ENCODE results near the gene TEX261. TPM values are rescaled to one million over a fixed set of nuclear protein-coding genes. Genes with fewer than 3 reads are reported as not detected.

TEX261 gene
- total and polyA plus RNA-seq, 2 experiments from 2014 or later, result 5.7 to 17.5 TPM

DNA sequence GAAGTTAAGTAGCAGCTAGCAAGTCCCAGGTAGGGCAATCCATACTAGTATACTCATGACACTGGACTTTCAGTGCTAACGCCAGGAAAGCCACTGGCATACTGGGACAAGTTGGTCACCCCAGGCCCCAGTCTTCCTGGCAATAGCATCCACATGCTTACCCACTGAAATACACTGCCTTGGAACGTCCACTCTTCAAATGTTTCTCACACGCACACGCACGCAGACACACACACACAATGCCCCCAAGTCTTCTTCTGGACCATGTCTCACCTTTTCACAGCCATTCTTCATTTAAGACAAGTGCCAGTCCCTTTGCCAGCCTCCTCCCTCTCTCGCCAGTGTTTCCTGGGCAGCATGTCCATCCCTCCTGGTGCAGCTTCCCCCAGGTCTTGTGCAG lies 8.7 kb upstream of the TEX261 start (continued):
- TF ChIP-seq, protein P1, sequence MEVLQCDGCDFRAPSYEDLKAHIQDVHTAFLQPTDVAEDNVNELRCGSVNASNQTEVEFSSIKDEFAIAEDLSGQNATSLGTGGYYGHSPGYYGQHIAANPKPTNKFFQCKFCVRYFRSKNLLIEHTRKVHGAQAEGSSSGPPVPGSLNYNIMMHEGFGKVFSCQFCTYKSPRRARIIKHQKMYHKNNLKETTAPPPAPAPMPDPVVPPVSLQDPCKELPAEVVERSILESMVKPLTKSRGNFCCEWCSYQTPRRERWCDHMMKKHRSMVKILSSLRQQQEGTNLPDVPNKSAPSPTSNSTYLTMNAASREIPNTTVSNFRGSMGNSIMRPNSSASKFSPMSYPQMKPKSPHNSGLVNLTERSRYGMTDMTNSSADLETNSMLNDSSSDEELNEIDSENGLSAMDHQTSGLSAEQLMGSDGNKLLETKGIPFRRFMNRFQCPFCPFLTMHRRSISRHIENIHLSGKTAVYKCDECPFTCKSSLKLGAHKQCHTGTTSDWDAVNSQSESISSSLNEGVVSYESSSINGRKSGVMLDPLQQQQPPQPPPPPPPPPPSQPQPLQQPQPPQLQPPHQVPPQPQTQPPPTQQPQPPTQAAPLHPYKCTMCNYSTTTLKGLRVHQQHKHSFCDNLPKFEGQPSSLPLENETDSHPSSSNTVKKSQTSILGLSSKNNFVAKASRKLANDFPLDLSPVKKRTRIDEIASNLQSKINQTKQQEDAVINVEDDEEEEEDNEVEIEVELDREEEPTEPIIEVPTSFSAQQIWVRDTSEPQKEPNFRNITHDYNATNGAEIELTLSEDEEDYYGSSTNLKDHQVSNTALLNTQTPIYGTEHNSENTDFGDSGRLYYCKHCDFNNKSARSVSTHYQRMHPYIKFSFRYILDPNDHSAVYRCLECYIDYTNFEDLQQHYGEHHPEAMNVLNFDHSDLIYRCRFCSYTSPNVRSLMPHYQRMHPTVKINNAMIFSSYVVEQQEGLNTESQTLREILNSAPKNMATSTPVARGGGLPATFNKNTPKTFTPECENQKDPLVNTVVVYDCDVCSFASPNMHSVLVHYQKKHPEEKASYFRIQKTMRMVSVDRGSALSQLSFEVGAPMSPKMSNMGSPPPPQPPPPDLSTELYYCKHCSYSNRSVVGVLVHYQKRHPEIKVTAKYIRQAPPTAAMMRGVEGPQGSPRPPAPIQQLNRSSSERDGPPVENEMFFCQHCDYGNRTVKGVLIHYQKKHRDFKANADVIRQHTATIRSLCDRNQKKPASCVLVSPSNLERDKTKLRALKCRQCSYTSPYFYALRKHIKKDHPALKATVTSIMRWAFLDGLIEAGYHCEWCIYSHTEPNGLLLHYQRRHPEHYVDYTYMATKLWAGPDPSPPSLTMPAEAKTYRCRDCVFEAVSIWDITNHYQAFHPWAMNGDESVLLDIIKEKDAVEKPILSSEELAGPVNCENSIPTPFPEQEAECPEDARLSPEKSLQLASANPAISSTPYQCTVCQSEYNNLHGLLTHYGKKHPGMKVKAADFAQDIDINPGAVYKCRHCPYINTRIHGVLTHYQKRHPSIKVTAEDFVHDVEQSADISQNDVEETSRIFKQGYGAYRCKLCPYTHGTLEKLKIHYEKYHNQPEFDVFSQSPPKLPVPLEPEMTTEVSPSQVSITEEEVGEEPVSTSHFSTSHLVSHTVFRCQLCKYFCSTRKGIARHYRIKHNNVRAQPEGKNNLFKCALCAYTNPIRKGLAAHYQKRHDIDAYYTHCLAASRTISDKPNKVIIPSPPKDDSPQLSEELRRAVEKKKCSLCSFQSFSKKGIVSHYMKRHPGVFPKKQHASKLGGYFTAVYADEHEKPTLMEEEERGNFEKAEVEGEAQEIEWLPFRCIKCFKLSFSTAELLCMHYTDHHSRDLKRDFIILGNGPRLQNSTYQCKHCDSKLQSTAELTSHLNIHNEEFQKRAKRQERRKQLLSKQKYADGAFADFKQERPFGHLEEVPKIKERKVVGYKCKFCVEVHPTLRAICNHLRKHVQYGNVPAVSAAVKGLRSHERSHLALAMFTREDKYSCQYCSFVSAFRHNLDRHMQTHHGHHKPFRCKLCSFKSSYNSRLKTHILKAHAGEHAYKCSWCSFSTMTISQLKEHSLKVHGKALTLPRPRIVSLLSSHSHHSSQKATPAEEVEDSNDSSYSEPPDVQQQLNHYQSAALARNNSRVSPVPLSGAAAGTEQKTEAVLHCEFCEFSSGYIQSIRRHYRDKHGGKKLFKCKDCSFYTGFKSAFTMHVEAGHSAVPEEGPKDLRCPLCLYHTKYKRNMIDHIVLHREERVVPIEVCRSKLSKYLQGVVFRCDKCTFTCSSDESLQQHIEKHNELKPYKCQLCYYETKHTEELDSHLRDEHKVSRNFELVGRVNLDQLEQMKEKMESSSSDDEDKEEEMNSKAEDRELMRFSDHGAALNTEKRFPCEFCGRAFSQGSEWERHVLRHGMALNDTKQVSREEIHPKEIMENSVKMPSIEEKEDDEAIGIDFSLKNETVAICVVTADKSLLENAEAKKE (CRISPR knock-in tag; IDR thresholded peaks at IDR 0.05), result no peak
- TF ChIP-seq EZH2phosphoT487 (IDR thresholded peaks at IDR 0.05; ENCODE audit: unreplicated experiment), result no peak
- TF ChIP-seq, protein P2, sequence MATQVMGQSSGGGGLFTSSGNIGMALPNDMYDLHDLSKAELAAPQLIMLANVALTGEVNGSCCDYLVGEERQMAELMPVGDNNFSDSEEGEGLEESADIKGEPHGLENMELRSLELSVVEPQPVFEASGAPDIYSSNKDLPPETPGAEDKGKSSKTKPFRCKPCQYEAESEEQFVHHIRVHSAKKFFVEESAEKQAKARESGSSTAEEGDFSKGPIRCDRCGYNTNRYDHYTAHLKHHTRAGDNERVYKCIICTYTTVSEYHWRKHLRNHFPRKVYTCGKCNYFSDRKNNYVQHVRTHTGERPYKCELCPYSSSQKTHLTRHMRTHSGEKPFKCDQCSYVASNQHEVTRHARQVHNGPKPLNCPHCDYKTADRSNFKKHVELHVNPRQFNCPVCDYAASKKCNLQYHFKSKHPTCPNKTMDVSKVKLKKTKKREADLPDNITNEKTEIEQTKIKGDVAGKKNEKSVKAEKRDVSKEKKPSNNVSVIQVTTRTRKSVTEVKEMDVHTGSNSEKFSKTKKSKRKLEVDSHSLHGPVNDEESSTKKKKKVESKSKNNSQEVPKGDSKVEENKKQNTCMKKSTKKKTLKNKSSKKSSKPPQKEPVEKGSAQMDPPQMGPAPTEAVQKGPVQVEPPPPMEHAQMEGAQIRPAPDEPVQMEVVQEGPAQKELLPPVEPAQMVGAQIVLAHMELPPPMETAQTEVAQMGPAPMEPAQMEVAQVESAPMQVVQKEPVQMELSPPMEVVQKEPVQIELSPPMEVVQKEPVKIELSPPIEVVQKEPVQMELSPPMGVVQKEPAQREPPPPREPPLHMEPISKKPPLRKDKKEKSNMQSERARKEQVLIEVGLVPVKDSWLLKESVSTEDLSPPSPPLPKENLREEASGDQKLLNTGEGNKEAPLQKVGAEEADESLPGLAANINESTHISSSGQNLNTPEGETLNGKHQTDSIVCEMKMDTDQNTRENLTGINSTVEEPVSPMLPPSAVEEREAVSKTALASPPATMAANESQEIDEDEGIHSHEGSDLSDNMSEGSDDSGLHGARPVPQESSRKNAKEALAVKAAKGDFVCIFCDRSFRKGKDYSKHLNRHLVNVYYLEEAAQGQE (IDR thresholded peaks at IDR 0.05; ENCODE audit: unreplicated experiment), result no peak
- no peak for TF ChIP-seq EZH2 (IDR thresholded peaks at IDR 0.05; ENCODE audit: low read depth, unreplicated experiment)
- TF ChIP-seq NANOG (IDR thresholded peaks at IDR 0.05; ENCODE audit: borderline replicate concordance), result no peak

Data from GM23338 (cell line).